Measurements from ENCODE around the gene STUM.

Gene STUM

GRCh38 chr1:226534098-226534497, 14.5 kb upstream of the STUM start:
- DNase-seq: no peak

- DNase-seq: no peak
Observed at GRCh38 chr1:226534645-226535044, 13.9 kb upstream of the STUM start.

GRCh38 chr1:226535666-226536065, 12.9 kb upstream of the STUM start:
- DNase-seq: no peak

GRCh38 chr1:226541231-226541630, 7.3 kb upstream of the STUM start:
- DNase-seq: no peak

- no peak for DNase-seq
Observed at GRCh38 chr1:226541631-226542622, 6.6 kb upstream of the STUM start.

GRCh38 chr1:226542623-226543103, 5.9 kb upstream of the STUM start:
- no peak for DNase-seq

GRCh38 chr1:226545836-226546596, 2.5 kb upstream of the STUM start:
- DNase-seq: no peak

- no peak for DNase-seq
Observed at GRCh38 chr1:226546926-226547325, 1.6 kb upstream of the STUM start.

- peak; percentile 88 for DNase-seq
Observed at GRCh38 chr1:226547754-226548191, 791 bp upstream of the STUM start.

- no peak for DNase-seq
Observed at GRCh38 chr1:226549094-226549936, 751 bp downstream of the STUM start.

GRCh38 chr1:226549937-226550671, 1.5 kb downstream of the STUM start:
- DNase-seq: peak; percentile 64

GRCh38 chr1:226550672-226551041, 2.1 kb downstream of the STUM start:
- no peak for DNase-seq

GRCh38 chr1:226551299-226551698, 2.7 kb downstream of the STUM start:
- no peak for DNase-seq

- no peak for DNase-seq
Observed at GRCh38 chr1:226552061-226552460, 3.5 kb downstream of the STUM start.

GRCh38 chr1:226553266-226553923, 4.8 kb downstream of the STUM start:
- no peak for DNase-seq

- no peak for DNase-seq
Observed at GRCh38 chr1:226553924-226554282, 5.3 kb downstream of the STUM start.

- DNase-seq: no peak
Observed at GRCh38 chr1:226555092-226555491, 6.5 kb downstream of the STUM start.

- DNase-seq: no peak
Observed at GRCh38 chr1:226557424-226557823, 8.9 kb downstream of the STUM start.

GRCh38 chr1:226558036-226558650, 9.6 kb downstream of the STUM start:
- no peak for DNase-seq

GRCh38 chr1:226560243-226560642, 11.7 kb downstream of the STUM start:
- DNase-seq: no peak

- DNase-seq: no peak
Observed at GRCh38 chr1:226562989-226563388, 14.4 kb downstream of the STUM start.

All from 8988T (cell line).